ENCODE measurements around the gene USHBP1. TPM values are rescaled to one million over a fixed set of nuclear protein-coding genes. Genes with fewer than 3 reads are reported as not detected.
A peak's percentile ranks its signal among the peaks of the same experiment; 100 is the strongest.

The USHBP1 gene
- total and polyA plus RNA-seq, 7 donors = 2.6 to 8.6 (median 3.7) TPM

- H3K4me1 ChIP-seq = peaks cover 29% of the 10 kb centered on the region
- H3K27ac ChIP-seq = no peak overlapping the region
- peaks cover 0 to 1% (median 0%) of the 10 kb centered on the region in 3 donors for H3K27me3 ChIP-seq (ENCODE audit: insufficient read depth in 3 of 3, low read length in 2 of 3)
- no peak overlapping the region for H3K4me3 ChIP-seq
- H3K36me3 ChIP-seq (ENCODE audit: insufficient read depth in 1 of 2, low read depth in 1 of 2) = peaks cover 0 to 29% of the 10 kb centered on the region in 2 donors
- 73 to 77% (median 75%) methylated on average over 11 of the region's 11 CpGs for WGBS, 3 donors
- intact Hi-C loops (cut with DNase I) = no loop called here
- no peak for ATAC-seq
- no peaks in the 10 kb centered on the region for H3K9me3 ChIP-seq
- TF ChIP-seq CTCF (IDR thresholded peaks at IDR 0.05) = no peak
- DNase-seq = no peak
These were observed 47.1 kb upstream of the USHBP1 start for GRCh38 chr19:17311455-17312188.

- Histone ChIP-seq H3K4me3 (peak overlapping the region; percentile 72), H3K9me3 (no peaks in the 10 kb centered on the region), H3K27me3 (ENCODE audit: insufficient read depth in 3 of 3, low read length in 2 of 3) (peaks cover 0 to 1% (median 0%) of the 10 kb centered on the region in 3 donors), H3K27ac (peak overlapping the region; percentile 78), H3K36me3 (ENCODE audit: insufficient read depth in 1 of 2, low read depth in 1 of 2) (peaks cover 0 to 15% of the 10 kb centered on the region in 2 donors), H3K4me1 (peaks cover 34% of the 10 kb centered on the region)
- DNase-seq (no peak), ATAC-seq (no peak)
- intact Hi-C loops (cut with DNase I) = no loop called here
- no peak for TF ChIP-seq CTCF (IDR thresholded peaks at IDR 0.05)
- 5 to 6% (median 5%) methylated on average over 23 of the region's 23 CpGs for WGBS, 3 donors
These were observed 45.5 kb upstream of the USHBP1 start for GRCh38 chr19:17309965-17310461.

GRCh38 chr19:17309198-17309964 lies 44.8 kb upstream of the USHBP1 start, which contains the start of gene DDA1:
Gene DDA1 (plus strand): TSS chr19:17309563. CDS start chr19:17309655, 92 bp downstream.
- intact Hi-C loops (cut with DNase I) = no loop called here
- Histone ChIP-seq H3K4me3 (peak within 1 kb of the TSS; percentile 72), H3K27ac (peak within 1 kb of the TSS; percentile 78), H3K9me3 (no peaks in the 10 kb centered on the region), H3K36me3 (ENCODE audit: insufficient read depth in 1 of 2, low read depth in 1 of 2) (peaks cover 0 to 9% of the 10 kb centered on the region in 2 donors), H3K4me1 (peaks cover 34% of the 10 kb centered on the region), H3K27me3 (ENCODE audit: insufficient read depth in 3 of 3, low read length in 2 of 3) (peaks cover 0 to 1% (median 0%) of the 10 kb centered on the region in 3 donors)
- ATAC-seq (peak; percentile 83 to 88 (median 84)), DNase-seq (peak; percentile 99)
- no peak for TF ChIP-seq CTCF (IDR thresholded peaks at IDR 0.05)
- 1% methylated on average over 32 to 46 of the region's 46 CpGs for WGBS, 3 donors

DNA sequence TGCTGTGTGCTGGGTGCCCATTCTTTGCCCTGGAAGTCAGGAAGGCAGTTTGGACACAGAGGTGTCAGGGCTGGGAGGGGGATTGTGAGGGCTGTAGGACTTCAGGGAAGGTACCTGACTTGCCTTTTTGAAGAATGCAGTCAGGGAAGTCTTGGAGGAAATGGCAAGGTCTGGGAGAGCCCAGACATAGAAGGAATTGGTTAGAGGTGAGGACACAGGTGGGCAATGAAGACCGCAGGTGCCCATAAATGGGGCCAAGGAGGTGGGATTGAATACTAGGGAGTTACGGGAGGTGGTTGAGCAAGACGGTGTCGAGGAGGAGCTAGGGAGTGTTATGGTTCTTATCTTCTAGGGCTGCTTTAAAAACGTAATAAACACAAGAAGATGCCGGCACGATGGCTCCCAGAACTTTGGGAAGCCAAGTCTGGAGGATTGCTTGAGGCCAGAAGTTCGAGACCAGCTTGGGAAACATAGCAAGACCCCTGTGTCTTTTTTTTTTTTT lies 43.4 kb upstream of the USHBP1 start:
- no peaks in the 10 kb centered on the region for H3K36me3 ChIP-seq (ENCODE audit: insufficient read depth in 1 of 2, low read depth in 1 of 2)
- no peak for ATAC-seq
- DNase-seq = no peak
- no peaks in the 10 kb centered on the region for H3K9me3 ChIP-seq
- no peak overlapping the region for H3K4me3 ChIP-seq
- peaks cover 44% of the 10 kb centered on the region for H3K4me1 ChIP-seq
- H3K27me3 ChIP-seq (ENCODE audit: insufficient read depth in 3 of 3, low read length in 2 of 3) = peaks cover 0 to 1% (median 0%) of the 10 kb centered on the region in 3 donors
- peak overlapping the region; percentile 0 for H3K27ac ChIP-seq
- no peak for TF ChIP-seq CTCF (IDR thresholded peaks at IDR 0.05)
- intact Hi-C loops (cut with DNase I) = no loop called here
- 88 to 92% (median 88%) methylated on average over 8 of the region's 8 CpGs for WGBS, 3 donors
